Measurements from ENCODE around the gene SYNE1.

DNA sequence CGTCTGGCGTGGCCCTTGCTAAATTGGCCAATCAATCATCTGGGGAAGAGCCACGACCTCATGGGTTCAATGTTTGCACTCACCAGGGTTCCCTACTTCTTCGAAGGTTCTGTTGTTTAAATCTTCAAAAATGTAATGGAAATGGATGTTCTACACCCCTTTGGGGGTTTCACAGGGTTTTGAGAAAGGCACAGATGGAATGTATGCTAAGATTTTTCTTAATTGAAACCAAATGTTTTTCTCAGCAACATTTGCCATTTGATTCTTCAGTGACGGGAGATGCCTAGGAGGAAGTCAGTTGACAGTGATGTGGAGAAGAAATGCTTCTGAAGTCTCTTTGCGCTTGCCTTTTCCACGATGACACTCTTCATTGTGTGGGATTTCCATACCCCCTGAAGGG lies 517.3 kb downstream of the SYNE1 start:
- TF ChIP-seq, protein P1, sequence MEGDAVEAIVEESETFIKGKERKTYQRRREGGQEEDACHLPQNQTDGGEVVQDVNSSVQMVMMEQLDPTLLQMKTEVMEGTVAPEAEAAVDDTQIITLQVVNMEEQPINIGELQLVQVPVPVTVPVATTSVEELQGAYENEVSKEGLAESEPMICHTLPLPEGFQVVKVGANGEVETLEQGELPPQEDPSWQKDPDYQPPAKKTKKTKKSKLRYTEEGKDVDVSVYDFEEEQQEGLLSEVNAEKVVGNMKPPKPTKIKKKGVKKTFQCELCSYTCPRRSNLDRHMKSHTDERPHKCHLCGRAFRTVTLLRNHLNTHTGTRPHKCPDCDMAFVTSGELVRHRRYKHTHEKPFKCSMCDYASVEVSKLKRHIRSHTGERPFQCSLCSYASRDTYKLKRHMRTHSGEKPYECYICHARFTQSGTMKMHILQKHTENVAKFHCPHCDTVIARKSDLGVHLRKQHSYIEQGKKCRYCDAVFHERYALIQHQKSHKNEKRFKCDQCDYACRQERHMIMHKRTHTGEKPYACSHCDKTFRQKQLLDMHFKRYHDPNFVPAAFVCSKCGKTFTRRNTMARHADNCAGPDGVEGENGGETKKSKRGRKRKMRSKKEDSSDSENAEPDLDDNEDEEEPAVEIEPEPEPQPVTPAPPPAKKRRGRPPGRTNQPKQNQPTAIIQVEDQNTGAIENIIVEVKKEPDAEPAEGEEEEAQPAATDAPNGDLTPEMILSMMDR (IDR thresholded peaks at IDR 0.05; ENCODE audit: control extremely low read depth in 1 of 3, insufficient read depth in 1 of 3, low read depth in 1 of 3, low read length in 3 of 3) = no peak
- TF ChIP-seq BRCA1 (IDR thresholded peaks at IDR 0.05; ENCODE audit: low read depth, low read length) = no peak
- no peak for TF ChIP-seq CHD2 (IDR thresholded peaks at IDR 0.05; ENCODE audit: low read length)

Measured in H1 (cell line).